ENCODE measurements around the gene CD1C.
"Not testable (repeated sequence)": the region's sequence is repeated elsewhere in the genome, so short reads cannot be mapped to it uniquely, and the experiment has no call there.

Gene CD1C

GRCh38 chr1:158257888-158258287, 31.8 kb upstream of the CD1C start:
- DNase-seq (ENCODE audit: extremely low read depth, low read depth): no peak

GRCh38 chr1:158259117-158259516, 30.6 kb upstream of the CD1C start:
- TF ChIP-seq CTCF (IDR thresholded peaks at IDR 0.05; ENCODE audit: low read depth, low read length): no peak

More at GRCh38 chr1:158257888-158258287, 31.8 kb upstream of the CD1C start:
- TF ChIP-seq CTCF (IDR thresholded peaks at IDR 0.05; ENCODE audit: low read depth, low read length): no peak

GRCh38 chr1:158272681-158273080, 17.0 kb upstream of the CD1C start:
- DNase-seq (ENCODE audit: extremely low read depth, low read depth): no peak
- no peak for TF ChIP-seq CTCF (IDR thresholded peaks at IDR 0.05; ENCODE audit: low read depth, low read length)

More at GRCh38 chr1:158259117-158259516, 30.6 kb upstream of the CD1C start:
- DNase-seq (ENCODE audit: extremely low read depth, low read depth): no peak

- no peak for TF ChIP-seq CTCF (IDR thresholded peaks at IDR 0.05; ENCODE audit: low read depth, low read length)
- DNase-seq (ENCODE audit: extremely low read depth, low read depth): no peak
Observed at GRCh38 chr1:158274797-158275196, 14.9 kb upstream of the CD1C start.

- not testable (repeated sequence) for DNase-seq (ENCODE audit: extremely low read depth, low read depth)
Observed at GRCh38 chr1:158282421-158282820, 7.3 kb upstream of the CD1C start.

- no peak for TF ChIP-seq CTCF (IDR thresholded peaks at IDR 0.05; ENCODE audit: low read depth, low read length)
- DNase-seq (ENCODE audit: extremely low read depth, low read depth): no peak
Observed at GRCh38 chr1:158283965-158284364, 5.8 kb upstream of the CD1C start.

- no peak for TF ChIP-seq CTCF (IDR thresholded peaks at IDR 0.05; ENCODE audit: low read depth, low read length)
- DNase-seq (ENCODE audit: extremely low read depth, low read depth): no peak
Observed at GRCh38 chr1:158285756-158286241, 3.9 kb upstream of the CD1C start.

GRCh38 chr1:158286487-158286886, 3.2 kb upstream of the CD1C start:
- no peak for TF ChIP-seq CTCF (IDR thresholded peaks at IDR 0.05; ENCODE audit: low read depth, low read length)
- no peak for DNase-seq (ENCODE audit: extremely low read depth, low read depth)

Data from AG09319 (cell line).